Stimulated activated CD8-positive, alpha-beta memory T cell treated with anti-CD3 and anti-CD28 coated beads, Interleukin-4, amount 100 ng/mL, for 24 hours (primary cell): ENCODE measurements around the gene SCN1B.
"Not testable (repeated sequence)": the region's sequence is repeated elsewhere in the genome, so short reads cannot be mapped to it uniquely, and the experiment has no call there.

Experiments
- DNase-seq: peaks from one replicate; pipeline ENCODE4 v3.0.0-alpha.2; 2020; ENCODE audit warnings: low read depth

Gene SCN1B

GRCh38 chr19:35030257-35031071 lies at the start of gene SCN1B:
Gene SCN1B, plus strand, starts transcription at chr19:35030470. Its CDS starts 351 bp downstream, at chr19:35030821.
- peak; percentile 66 for DNase-seq

- DNase-seq: no peak
Measured at GRCh38 chr19:34982275-34982674, 48.0 kb upstream of the SCN1B start.

GRCh38 chr19:34983786-34984185 lies 46.5 kb upstream of the SCN1B start:
- no peak for DNase-seq

DNA sequence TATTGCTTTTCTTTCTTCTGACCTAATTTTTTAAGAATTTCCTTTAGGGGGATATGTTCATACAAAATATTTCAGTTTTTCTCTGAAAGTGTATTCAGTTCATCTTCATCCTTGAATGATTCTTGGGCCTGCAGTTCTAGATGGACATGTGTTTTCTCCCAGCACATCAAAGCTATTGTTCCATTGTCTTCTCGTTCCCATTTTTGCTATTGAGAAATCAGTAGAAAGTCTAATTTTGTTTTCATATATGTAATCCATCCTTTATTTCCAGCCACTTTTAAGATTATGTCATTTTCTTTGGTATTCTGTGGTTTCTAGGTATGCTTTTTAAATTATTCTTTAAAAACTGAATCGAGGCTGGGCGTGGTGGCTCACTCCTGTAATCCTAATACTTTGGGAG lies 46.0 kb upstream of the SCN1B start:
- no peak for DNase-seq

- no peak for DNase-seq
Measured at GRCh38 chr19:34985249-34986022, 44.8 kb upstream of the SCN1B start.

- no peak for DNase-seq
Measured at GRCh38 chr19:34988119-34988518, 42.2 kb upstream of the SCN1B start.

- DNase-seq: no peak
Measured at GRCh38 chr19:34989298-34989697, 41.0 kb upstream of the SCN1B start.

GRCh38 chr19:34990578-34991192 lies 39.6 kb upstream of the SCN1B start:
- DNase-seq: no peak

DNA sequence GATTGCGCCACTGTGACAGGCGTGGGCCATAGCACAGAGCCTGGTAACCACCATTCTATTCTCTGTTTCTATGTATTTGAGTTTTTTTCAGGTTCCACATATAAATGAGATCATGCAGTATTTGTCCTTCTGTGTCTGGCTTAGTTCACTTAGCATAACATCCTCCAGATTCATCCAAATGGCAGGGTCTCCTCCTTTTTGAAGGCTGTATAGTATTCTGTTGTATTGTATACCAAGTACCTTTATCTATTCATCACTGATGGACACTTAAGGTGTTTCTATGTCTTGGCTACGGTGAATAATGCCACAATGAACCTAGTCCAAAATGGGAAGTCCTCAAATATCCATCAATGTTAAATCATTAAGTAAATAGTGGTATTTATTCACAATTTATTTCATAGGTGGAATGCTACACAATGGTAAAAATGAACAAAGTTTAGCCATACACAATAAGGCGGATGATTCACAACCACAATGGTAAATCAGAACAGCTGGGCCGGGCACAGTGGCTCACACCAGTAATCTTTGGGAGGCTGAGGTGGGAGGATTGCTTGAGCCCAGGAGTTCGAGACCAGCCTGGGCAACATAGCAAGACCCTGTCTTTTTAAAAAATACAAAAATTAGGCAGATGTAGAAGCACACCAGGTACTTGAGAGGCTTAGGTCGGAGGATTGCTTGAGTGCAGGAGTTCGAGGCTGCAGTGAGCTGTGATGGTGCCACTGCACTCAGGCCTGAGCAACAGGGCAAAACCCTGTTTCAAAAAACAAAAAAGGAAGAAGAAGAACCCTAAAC lies 38.5 kb upstream of the SCN1B start:
- no peak for DNase-seq

- not testable (repeated sequence) for DNase-seq
Measured at GRCh38 chr19:34992582-34992981, 37.7 kb upstream of the SCN1B start.

- DNase-seq: no peak
Measured at GRCh38 chr19:34994286-34994642, 36.0 kb upstream of the SCN1B start.

- DNase-seq: no peak
Measured at GRCh38 chr19:34994643-34995541, 35.4 kb upstream of the SCN1B start.

GRCh38 chr19:34995551-34995950 lies 34.7 kb upstream of the SCN1B start:
- no peak for DNase-seq

DNA sequence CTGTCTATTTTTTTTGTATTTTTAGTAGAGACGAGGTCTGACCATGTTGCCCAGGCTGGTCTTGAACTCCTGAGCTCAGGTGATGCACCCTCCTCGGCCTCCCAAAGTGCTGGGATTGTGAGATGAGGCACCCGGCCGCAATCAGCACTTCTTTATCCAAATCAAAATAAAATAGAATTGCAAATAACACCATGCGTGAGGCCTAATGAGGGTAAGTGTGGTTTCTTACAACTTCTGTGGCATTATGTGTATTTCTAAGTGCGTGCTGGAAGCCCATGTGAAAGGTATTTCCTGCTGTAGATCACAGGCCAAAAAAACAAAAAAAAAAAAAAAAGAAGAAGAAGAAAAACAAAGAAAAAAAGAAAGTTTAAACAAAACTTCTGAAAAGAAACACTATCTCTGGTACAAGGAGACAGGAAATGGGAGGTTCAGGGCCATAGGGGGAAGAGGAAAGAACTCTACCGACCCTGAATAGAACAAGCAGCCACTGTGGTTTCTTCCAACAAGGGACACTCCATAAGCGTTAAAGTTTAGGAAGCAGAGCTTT lies 33.1 kb upstream of the SCN1B start:
- no peak for DNase-seq

- not testable (repeated sequence) for DNase-seq
Measured at GRCh38 chr19:34998224-34998623, 32.0 kb upstream of the SCN1B start.

DNA sequence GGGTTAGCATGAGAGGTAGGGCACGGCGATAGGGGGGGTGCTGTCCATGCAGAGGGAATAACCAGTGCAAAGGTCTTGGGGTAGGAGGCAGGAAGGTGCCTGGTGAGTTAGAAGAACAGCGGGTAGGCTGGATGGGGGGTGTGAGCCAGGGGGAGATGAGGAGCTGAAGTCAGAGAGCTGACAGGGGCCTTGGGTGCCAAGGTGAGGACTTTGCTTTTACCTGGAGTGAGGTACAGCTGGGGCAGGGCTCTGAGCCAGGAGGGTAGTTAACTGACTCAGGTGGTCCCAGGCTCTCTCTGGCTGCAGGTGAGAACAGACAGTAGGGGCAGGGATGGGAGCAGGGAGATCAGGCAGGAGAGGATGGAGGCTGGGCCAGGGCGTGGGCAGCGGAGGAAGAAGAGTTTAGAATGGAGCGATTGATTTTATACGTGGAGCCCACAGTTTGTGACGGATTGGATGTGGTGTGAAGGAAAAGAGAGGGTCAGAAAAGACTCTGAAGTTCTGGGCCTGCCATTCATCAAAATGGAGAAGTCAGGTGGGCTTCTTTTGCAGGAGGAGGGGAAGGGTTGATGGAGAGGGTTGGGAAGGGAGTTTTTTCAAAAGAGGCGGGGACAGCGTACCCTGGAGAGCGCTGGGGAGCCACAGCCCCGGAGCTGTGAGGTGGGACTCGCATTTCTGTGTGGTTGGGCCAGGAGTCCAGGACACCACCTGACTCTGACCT lies 31.3 kb upstream of the SCN1B start:
- no peak for DNase-seq

- DNase-seq: peak; percentile 69
Measured at GRCh38 chr19:34999498-35000337, 30.6 kb upstream of the SCN1B start, which contains the start of gene GRAMD1A. Gene GRAMD1A, plus strand, starts transcription at chr19:35000323. Its CDS starts 156 bp downstream, at chr19:35000479.

- no peak for DNase-seq
Measured at GRCh38 chr19:35000338-35000646, 30.0 kb upstream of the SCN1B start.
